ENCODE data around the gene MPND. TPM values are rescaled to one million over a fixed set of nuclear protein-coding genes. Genes with fewer than 3 reads are reported as not detected.

The MPND gene
- polyA plus RNA-seq, 1 of the 3 experiments (the other 2 are of a cell fraction), result 21.3 TPM

GRCh38 chr19:4391306-4391693 lies 47.9 kb downstream of the MPND start (continued):
- no peak for TF ChIP-seq GATA2 (CRISPR knock-in tag; IDR thresholded peaks at IDR 0.05)
- no peak for TF ChIP-seq MXI1 (IDR thresholded peaks at IDR 0.05; ENCODE audit: low read depth, low read length)

GRCh38 chr19:4391701-4392483 lies 48.5 kb downstream of the MPND start:
- H3K27ac ChIP-seq (ENCODE audit: low read depth in 2 of 2, low read length in 1 of 2), result no peak overlapping the region; a peak in 1 of 4 replicates
- peaks cover 93% of the 10 kb centered on the region for H4K20me1 ChIP-seq (ENCODE audit: insufficient read depth)
- no peaks in the 10 kb centered on the region for H3K9me2 ChIP-seq
- TF ChIP-seq GABPA (IDR thresholded peaks at IDR 0.05; ENCODE audit: low read depth), result no peak
- TF ChIP-seq MXI1 (IDR thresholded peaks at IDR 0.05; ENCODE audit: low read depth, low read length), result no peak
- no peak for TF ChIP-seq POLR2AphosphoS5 (IDR thresholded peaks at IDR 0.05; ENCODE audit: low read depth, low read length)
- no peak for TF ChIP-seq FOSL2 (IDR thresholded peaks at IDR 0.05; ENCODE audit: borderline replicate concordance, low read depth)
- TF ChIP-seq PBX3 (IDR thresholded peaks at IDR 0.05), result no peak
- no peak for TF ChIP-seq MAX (IDR thresholded peaks at IDR 0.05; ENCODE audit: low read depth)
- 74% methylated on average over 20 of the region's 20 CpGs for WGBS (ENCODE audit: low lambda C conversion rate)
- no peaks in the 10 kb centered on the region for H3F3A ChIP-seq (replicated peaks; ENCODE audit: insufficient read depth)
- peaks cover 0 to 20% of the 10 kb centered on the region in 2 experiments; a peak in 1 of 4 replicates for H3K4me1 ChIP-seq (ENCODE audit: control insufficient read depth in 1 of 2, insufficient read depth in 2 of 2, low read depth in 1 of 2, low read length in 1 of 2)
- POLR2A ChIA-PET, result interaction anchor here (0.5 kb wide), 1 partner anchor 44 kb away, joined by 3 read pairs; no protein-coding TSS in a partner anchor
- no peak for DNase-seq
- H3K9me3 ChIP-seq, result no peaks in the 10 kb centered on the region
- no peak overlapping the region for H2AFZ ChIP-seq (ENCODE audit: low read depth)
- H3K27me3 ChIP-seq (ENCODE audit: insufficient read depth), result no peaks in the 10 kb centered on the region
- CTCF ChIA-PET, result interaction anchor here (0.6 to 2.0 kb wide), 3 partner anchors 9 to 29 kb away, joined by 3 to 13 read pairs (median 3); partner anchors contain the start of gene SH3GL1
- H3K79me2 ChIP-seq (ENCODE audit: insufficient read depth), result peaks cover 97% of the 10 kb centered on the region
- H3K4me2 ChIP-seq, result no peak overlapping the region
- H3K9ac ChIP-seq, result no peak overlapping the region
- H3K36me3 ChIP-seq (replicated peaks in 1 of 2; ENCODE audit: control insufficient read depth in 1 of 2, insufficient read depth in 2 of 2, low read length in 1 of 2), result peaks cover 9 to 16% of the 10 kb centered on the region in 2 experiments
- H3K4me3 ChIP-seq (ENCODE audit: low read depth in 2 of 2, low read length in 1 of 2), result no peak overlapping the region

GRCh38 chr19:4393947-4394590 lies 50.7 kb downstream of the MPND start:
- Histone ChIP-seq H3K4me2 (no peak overlapping the region), H3K9me3 (no peaks in the 10 kb centered on the region), H3K9me2 (no peaks in the 10 kb centered on the region), H3K4me1 (ENCODE audit: control insufficient read depth in 1 of 2, insufficient read depth in 2 of 2, low read depth in 1 of 2, low read length in 1 of 2) (peaks cover 3 to 23% of the 10 kb centered on the region in 2 experiments; a peak in 1 of 4 replicates), H3K4me3 (ENCODE audit: low read depth in 2 of 2, low read length in 1 of 2) (no peak overlapping the region), H3K79me2 (ENCODE audit: insufficient read depth) (peaks cover 99% of the 10 kb centered on the region), H3K27ac (ENCODE audit: low read depth in 2 of 2, low read length in 1 of 2) (no peak overlapping the region), H3K9ac (no peak overlapping the region), H2AFZ (ENCODE audit: low read depth) (no peak overlapping the region), H4K20me1 (ENCODE audit: insufficient read depth) (peaks cover 95% of the 10 kb centered on the region), H3K36me3 (replicated peaks in 1 of 2; ENCODE audit: control insufficient read depth in 1 of 2, insufficient read depth in 2 of 2, low read length in 1 of 2) (peaks cover 9 to 16% of the 10 kb centered on the region in 2 experiments), H3F3A (replicated peaks; ENCODE audit: insufficient read depth) (no peaks in the 10 kb centered on the region), H3K27me3 (ENCODE audit: insufficient read depth) (no peaks in the 10 kb centered on the region)
- no peak for DNase-seq
- ChIA-PET POLR2A (no interaction called here), CTCF (interaction anchor here (0.8 kb wide), 1 partner anchor 114 kb away, joined by 3 read pairs; no protein-coding TSS in a partner anchor)
- TF ChIP-seq CHD2 (IDR thresholded peaks at IDR 0.05; ENCODE audit: low read length, partially characterized antibody), result no peak
- no peak for TF ChIP-seq SMC3 (IDR thresholded peaks at IDR 0.05; ENCODE audit: low read depth, low read length)
- TF ChIP-seq PBX3 (IDR thresholded peaks at IDR 0.05), result no peak
- no peak for TF ChIP-seq ZBTB33 (IDR thresholded peaks at IDR 0.05; ENCODE audit: borderline replicate concordance, low read depth)
- 95% methylated on average over 6 of the region's 8 CpGs for WGBS (ENCODE audit: low lambda C conversion rate)
